ENCODE measurements around the gene CAMK1D. TPM values are rescaled to one million over a fixed set of nuclear protein-coding genes. Genes with fewer than 3 reads are reported as not detected.

The CAMK1D gene
- total and polyA plus RNA-seq, 2 donors (not counting 3 experiments of a cell fraction or from before 2014, with no cell fraction given), result 0.37 to 4.2 TPM

DNA sequence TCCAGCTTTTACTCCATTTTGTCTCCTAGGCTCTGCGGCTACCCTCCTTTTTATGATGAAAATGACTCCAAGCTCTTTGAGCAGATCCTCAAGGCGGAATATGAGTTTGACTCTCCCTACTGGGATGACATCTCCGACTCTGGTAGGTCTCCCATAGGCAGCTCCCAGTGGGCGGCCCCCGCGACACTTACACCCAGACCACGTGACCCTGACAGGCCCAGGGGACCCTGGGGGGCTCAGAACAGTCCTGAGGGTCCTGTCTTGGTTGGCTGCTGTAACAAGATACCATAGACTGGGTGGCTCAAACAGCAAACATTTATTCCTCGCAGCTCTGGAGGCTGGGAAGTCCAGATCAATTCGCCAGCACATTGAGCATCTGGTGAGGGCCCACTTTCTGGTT is 464.8 kb downstream of the CAMK1D start:
- no peak overlapping the region for H3K4me3 ChIP-seq (replicated peaks in 1 of 3; ENCODE audit: insufficient read depth in 1 of 3, low read depth in 1 of 3, low read length in 3 of 3)
- FAIRE-seq (no peak), DNase-seq (ENCODE audit: low read depth, low spot score) (no peak)
- ChIA-PET POLR2A (no interaction called here), CTCF (interaction anchor here (1.3 to 1.4 kb wide), 2 partner anchors 9 to 88 kb away, joined by 4 read pairs; no protein-coding TSS in a partner anchor)
- H3K36me3 ChIP-seq (ENCODE audit: control insufficient read depth in 2 of 2, extremely low read depth in 1 of 2, insufficient read depth in 2 of 2, low read length in 2 of 2), result no peaks in the 10 kb centered on the region
- no peaks in the 10 kb centered on the region for H3K27me3 ChIP-seq (ENCODE audit: control insufficient read depth in 2 of 2, insufficient read depth in 2 of 2, low read length in 2 of 2)
- no peak overlapping the region for H3K27ac ChIP-seq (ENCODE audit: insufficient read depth, low read depth, low read length)
- H3K9me1 ChIP-seq (replicated peaks; ENCODE audit: control insufficient read depth, extremely low read depth, insufficient read depth, low read length), result no peaks in the 10 kb centered on the region
- no peak overlapping the region for H2AFZ ChIP-seq (ENCODE audit: low read depth, low read length)
- intact Hi-C loops (cut with micrococcal nuclease), result no loop called here
- dilution Hi-C loops (cut with MboI; ENCODE audit: extremely low pct_ligation_motif_present, low sequenced_read_pairs), result no loop called here
- H3K79me2 ChIP-seq (ENCODE audit: control insufficient read depth, insufficient read depth, low read length), result no peaks in the 10 kb centered on the region
- BruUV-seq (replicated peaks), result no TSS peak
- no peaks in the 10 kb centered on the region for H4K20me1 ChIP-seq (replicated peaks; ENCODE audit: control insufficient read depth, extremely low read depth, insufficient read depth, low read length)
- H3K4me2 ChIP-seq (ENCODE audit: insufficient read depth, low read length), result no peak overlapping the region
- H3K9ac ChIP-seq (replicated peaks; ENCODE audit: extremely low read depth, insufficient read depth, low read length), result no peak overlapping the region
- TF ChIP-seq MYC (IDR thresholded peaks at IDR 0.05; ENCODE audit: low read depth, low read length) (no peak), EZH2 (IDR thresholded peaks at IDR 0.05; ENCODE audit: borderline replicate concordance, low read depth, low read length, severe bottlenecking) (no peak), GATA2 (IDR thresholded peaks at IDR 0.05; ENCODE audit: insufficient read depth, insufficient read length, low read depth, low read length) (no peak), FOS (IDR thresholded peaks at IDR 0.05; ENCODE audit: borderline replicate concordance, insufficient read depth, low read length) (no peak), POLR2AphosphoS5 (IDR thresholded peaks at IDR 0.05; ENCODE audit: insufficient read depth, low read depth, low read length) (no peak), JUN (IDR thresholded peaks at IDR 0.05; ENCODE audit: borderline replicate concordance, insufficient read depth, insufficient read length, low read depth) (no peak), POLR2A (IDR thresholded peaks at IDR 0.05; ENCODE audit: low read depth, low read length) (no peak)
- TF ChIP-seq, protein P1, sequence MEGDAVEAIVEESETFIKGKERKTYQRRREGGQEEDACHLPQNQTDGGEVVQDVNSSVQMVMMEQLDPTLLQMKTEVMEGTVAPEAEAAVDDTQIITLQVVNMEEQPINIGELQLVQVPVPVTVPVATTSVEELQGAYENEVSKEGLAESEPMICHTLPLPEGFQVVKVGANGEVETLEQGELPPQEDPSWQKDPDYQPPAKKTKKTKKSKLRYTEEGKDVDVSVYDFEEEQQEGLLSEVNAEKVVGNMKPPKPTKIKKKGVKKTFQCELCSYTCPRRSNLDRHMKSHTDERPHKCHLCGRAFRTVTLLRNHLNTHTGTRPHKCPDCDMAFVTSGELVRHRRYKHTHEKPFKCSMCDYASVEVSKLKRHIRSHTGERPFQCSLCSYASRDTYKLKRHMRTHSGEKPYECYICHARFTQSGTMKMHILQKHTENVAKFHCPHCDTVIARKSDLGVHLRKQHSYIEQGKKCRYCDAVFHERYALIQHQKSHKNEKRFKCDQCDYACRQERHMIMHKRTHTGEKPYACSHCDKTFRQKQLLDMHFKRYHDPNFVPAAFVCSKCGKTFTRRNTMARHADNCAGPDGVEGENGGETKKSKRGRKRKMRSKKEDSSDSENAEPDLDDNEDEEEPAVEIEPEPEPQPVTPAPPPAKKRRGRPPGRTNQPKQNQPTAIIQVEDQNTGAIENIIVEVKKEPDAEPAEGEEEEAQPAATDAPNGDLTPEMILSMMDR (IDR thresholded peaks at IDR 0.05; ENCODE audit: extremely low read depth in 1 of 2, insufficient read depth in 1 of 2, low read depth in 1 of 2, low read length in 2 of 2), result no peak
- TF ChIP-seq, protein P2, sequence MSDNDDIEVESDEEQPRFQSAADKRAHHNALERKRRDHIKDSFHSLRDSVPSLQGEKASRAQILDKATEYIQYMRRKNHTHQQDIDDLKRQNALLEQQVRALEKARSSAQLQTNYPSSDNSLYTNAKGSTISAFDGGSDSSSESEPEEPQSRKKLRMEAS (IDR thresholded peaks at IDR 0.05; ENCODE audit: insufficient read depth, insufficient read length), result no peak
- no peaks in the 10 kb centered on the region for H3K9me3 ChIP-seq (replicated peaks; ENCODE audit: control insufficient read depth, insufficient read depth, low read length)
- no peaks in the 10 kb centered on the region for H3K4me1 ChIP-seq (ENCODE audit: control insufficient read depth, extremely low read depth, insufficient read depth, low read length)

Data from endothelial cell of umbilical vein (primary cell).